Measurements from ENCODE around the gene ITGA2B.

GRCh38 chr17:44414394-44415155, 25.1 kb upstream of the ITGA2B start:
- TF ChIP-seq CTCF (IDR thresholded peaks at IDR 0.05) (no peak), EP300 (IDR thresholded peaks at IDR 0.05) (no peak), POLR2A (IDR thresholded peaks at IDR 0.05) (no peak)

All from tibial nerve (tissue), 4 donors.